ENCODE results near the gene NEUROG3.

- TF ChIP-seq CTCF (IDR thresholded peaks at IDR 0.05; ENCODE audit: low read depth, low read length) (no peak), MAX (IDR thresholded peaks at IDR 0.05; ENCODE audit: low read depth, low read length) (no peak)
Measured at GRCh38 chr10:69562731-69563254, 10.4 kb downstream of the NEUROG3 start.

All from NB4 (cell line).